ENCODE data around the gene RGMB. TPM values are rescaled to one million over a fixed set of nuclear protein-coding genes. Genes with fewer than 3 reads are reported as not detected.

RGMB gene
- total and polyA plus RNA-seq, 2 donors (not counting 3 experiments of a cell fraction or from before 2014, with no cell fraction given): 15.0 to 31.3 TPM

DNA sequence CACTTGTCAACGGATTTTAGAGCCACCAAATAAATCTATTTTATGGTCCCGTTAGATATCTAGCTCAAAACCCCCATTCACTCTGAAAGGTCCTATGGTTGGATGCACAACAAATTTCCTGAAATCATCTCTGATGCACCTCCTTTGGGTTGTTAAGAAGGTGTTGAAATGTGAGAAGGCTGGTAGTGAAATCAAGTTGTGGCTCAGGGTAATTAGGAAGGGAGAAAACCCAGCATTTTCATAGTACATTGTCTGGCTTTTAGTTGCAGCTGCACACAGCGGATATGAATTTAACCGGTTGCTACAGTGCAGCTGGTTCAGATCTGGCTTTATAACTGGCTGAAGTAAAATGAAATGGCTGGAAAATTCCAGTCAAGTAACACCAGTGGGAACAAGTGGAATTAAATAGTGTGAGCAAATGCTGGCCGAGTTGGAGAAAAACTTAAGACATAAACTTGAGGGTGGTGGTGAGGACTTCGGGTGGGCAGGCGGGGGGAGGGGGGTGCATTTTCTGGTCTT, 17.6 kb downstream of the RGMB start:
- Histone ChIP-seq H3K79me2 (ENCODE audit: control insufficient read depth, insufficient read depth, low read length) (peaks cover 80% of the 10 kb centered on the region), H3K27ac (ENCODE audit: insufficient read depth, low read depth, low read length) (no peak overlapping the region), H4K20me1 (replicated peaks; ENCODE audit: control insufficient read depth, extremely low read depth, insufficient read depth, low read length) (no peaks in the 10 kb centered on the region), H3K9me3 (replicated peaks; ENCODE audit: control insufficient read depth, insufficient read depth, low read length) (no peaks in the 10 kb centered on the region), H3K4me3 (replicated peaks in 1 of 3; ENCODE audit: insufficient read depth in 1 of 3, low read depth in 1 of 3, low read length in 3 of 3) (no peak overlapping the region), H3K27me3 (ENCODE audit: control insufficient read depth in 2 of 2, insufficient read depth in 2 of 2, low read length in 2 of 2) (no peaks in the 10 kb centered on the region), H3K36me3 (ENCODE audit: control insufficient read depth in 2 of 2, extremely low read depth in 1 of 2, insufficient read depth in 2 of 2, low read length in 2 of 2) (peaks cover 8 to 12% of the 10 kb centered on the region in 2 experiments), H3K9ac (replicated peaks; ENCODE audit: extremely low read depth, insufficient read depth, low read length) (no peak overlapping the region), H2AFZ (ENCODE audit: low read depth, low read length) (no peak overlapping the region), H3K9me1 (replicated peaks; ENCODE audit: control insufficient read depth, extremely low read depth, insufficient read depth, low read length) (no peaks in the 10 kb centered on the region), H3K4me1 (ENCODE audit: control insufficient read depth, extremely low read depth, insufficient read depth, low read length) (no peaks in the 10 kb centered on the region), H3K4me2 (ENCODE audit: insufficient read depth, low read length) (no peak overlapping the region)
- TF ChIP-seq, protein P1, sequence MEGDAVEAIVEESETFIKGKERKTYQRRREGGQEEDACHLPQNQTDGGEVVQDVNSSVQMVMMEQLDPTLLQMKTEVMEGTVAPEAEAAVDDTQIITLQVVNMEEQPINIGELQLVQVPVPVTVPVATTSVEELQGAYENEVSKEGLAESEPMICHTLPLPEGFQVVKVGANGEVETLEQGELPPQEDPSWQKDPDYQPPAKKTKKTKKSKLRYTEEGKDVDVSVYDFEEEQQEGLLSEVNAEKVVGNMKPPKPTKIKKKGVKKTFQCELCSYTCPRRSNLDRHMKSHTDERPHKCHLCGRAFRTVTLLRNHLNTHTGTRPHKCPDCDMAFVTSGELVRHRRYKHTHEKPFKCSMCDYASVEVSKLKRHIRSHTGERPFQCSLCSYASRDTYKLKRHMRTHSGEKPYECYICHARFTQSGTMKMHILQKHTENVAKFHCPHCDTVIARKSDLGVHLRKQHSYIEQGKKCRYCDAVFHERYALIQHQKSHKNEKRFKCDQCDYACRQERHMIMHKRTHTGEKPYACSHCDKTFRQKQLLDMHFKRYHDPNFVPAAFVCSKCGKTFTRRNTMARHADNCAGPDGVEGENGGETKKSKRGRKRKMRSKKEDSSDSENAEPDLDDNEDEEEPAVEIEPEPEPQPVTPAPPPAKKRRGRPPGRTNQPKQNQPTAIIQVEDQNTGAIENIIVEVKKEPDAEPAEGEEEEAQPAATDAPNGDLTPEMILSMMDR (IDR thresholded peaks at IDR 0.05; ENCODE audit: extremely low read depth in 1 of 2, insufficient read depth in 1 of 2, low read depth in 1 of 2, low read length in 2 of 2): no peak
- FAIRE-seq (no peak), DNase-seq (ENCODE audit: low read depth, low spot score) (no peak)
- CTCF ChIA-PET: no interaction called here
- POLR2A ChIA-PET: no interaction called here
- dilution Hi-C loops (cut with MboI; ENCODE audit: extremely low pct_ligation_motif_present, low sequenced_read_pairs) (no loop called here), intact Hi-C loops (cut with micrococcal nuclease) (no loop called here)
- no TSS peak for BruUV-seq (replicated peaks)

DNA sequence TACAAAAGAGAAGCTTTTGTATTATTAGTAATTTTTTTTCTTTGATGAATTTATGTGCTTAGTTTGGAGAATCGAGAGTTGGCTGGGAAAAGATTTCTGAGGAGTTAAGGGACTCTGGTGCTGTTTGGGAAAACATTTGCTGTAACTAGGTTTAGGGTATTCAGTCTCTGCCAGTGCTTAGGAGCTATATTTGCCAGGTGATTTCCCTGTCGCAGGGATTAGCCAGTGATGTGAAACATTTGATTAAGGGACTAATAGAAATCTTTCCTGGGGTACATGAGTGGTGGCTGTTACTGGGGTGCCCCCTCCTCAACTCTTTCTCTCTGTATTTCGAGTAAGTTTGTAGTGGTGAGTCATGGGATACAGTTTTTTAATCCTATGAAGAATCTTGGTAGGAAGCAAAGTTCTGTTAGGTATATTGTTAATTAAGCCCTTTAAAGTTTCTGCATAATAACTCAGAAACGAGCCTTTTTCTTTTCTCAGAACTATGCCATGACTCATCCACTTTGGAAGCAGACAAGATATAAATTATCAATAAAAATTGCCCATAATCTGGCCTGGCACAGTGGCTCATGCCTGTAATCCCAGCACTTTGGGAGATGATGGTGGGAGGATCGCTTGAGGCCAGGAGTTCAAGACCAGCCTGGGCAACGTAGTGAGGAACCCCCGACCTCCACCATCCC, 18.6 kb downstream of the RGMB start:
- ChIA-PET POLR2A (no interaction called here), CTCF (interaction anchor here (0.5 kb wide), 1 partner anchor 8 kb away, joined by 3 read pairs; no protein-coding TSS in a partner anchor)
- Histone ChIP-seq H3K79me2 (ENCODE audit: control insufficient read depth, insufficient read depth, low read length) (peaks cover 70% of the 10 kb centered on the region), H3K4me2 (ENCODE audit: insufficient read depth, low read length) (no peak overlapping the region), H3K9me3 (replicated peaks; ENCODE audit: control insufficient read depth, insufficient read depth, low read length) (no peaks in the 10 kb centered on the region), H3K9ac (replicated peaks; ENCODE audit: extremely low read depth, insufficient read depth, low read length) (no peak overlapping the region), H3K27me3 (ENCODE audit: control insufficient read depth in 2 of 2, insufficient read depth in 2 of 2, low read length in 2 of 2) (no peaks in the 10 kb centered on the region), H2AFZ (ENCODE audit: low read depth, low read length) (no peak overlapping the region), H3K36me3 (ENCODE audit: control insufficient read depth in 2 of 2, extremely low read depth in 1 of 2, insufficient read depth in 2 of 2, low read length in 2 of 2) (peaks cover 8 to 12% of the 10 kb centered on the region in 2 experiments), H4K20me1 (replicated peaks; ENCODE audit: control insufficient read depth, extremely low read depth, insufficient read depth, low read length) (no peaks in the 10 kb centered on the region), H3K27ac (ENCODE audit: insufficient read depth, low read depth, low read length) (no peak overlapping the region), H3K4me3 (replicated peaks in 1 of 3; ENCODE audit: insufficient read depth in 1 of 3, low read depth in 1 of 3, low read length in 3 of 3) (no peak overlapping the region), H3K9me1 (replicated peaks; ENCODE audit: control insufficient read depth, extremely low read depth, insufficient read depth, low read length) (no peaks in the 10 kb centered on the region), H3K4me1 (ENCODE audit: control insufficient read depth, extremely low read depth, insufficient read depth, low read length) (no peaks in the 10 kb centered on the region)
- FAIRE-seq (no peak), DNase-seq (ENCODE audit: low read depth, low spot score) (no peak)
- dilution Hi-C loops (cut with MboI; ENCODE audit: extremely low pct_ligation_motif_present, low sequenced_read_pairs) (no loop called here), intact Hi-C loops (cut with micrococcal nuclease) (no loop called here)
- BruUV-seq (replicated peaks): no TSS peak
- TF ChIP-seq, protein P1 (IDR thresholded peaks at IDR 0.05; ENCODE audit: extremely low read depth in 1 of 2, insufficient read depth in 1 of 2, low read depth in 1 of 2, low read length in 2 of 2): no peak
- TF ChIP-seq GATA2 (IDR thresholded peaks at IDR 0.05; ENCODE audit: insufficient read depth, insufficient read length, low read depth, low read length) (no peak), POLR2A (IDR thresholded peaks at IDR 0.05; ENCODE audit: low read depth, low read length) (no peak), EZH2 (IDR thresholded peaks at IDR 0.05; ENCODE audit: borderline replicate concordance, low read depth, low read length, severe bottlenecking) (no peak), FOS (IDR thresholded peaks at IDR 0.05; ENCODE audit: borderline replicate concordance, insufficient read depth, low read length) (peak; percentile 17)

Data from endothelial cell of umbilical vein (primary cell).